OCI-LY1 (cell line): ENCODE data around the gene R3HCC1L.

ENCODE experiments used
- EZH2 ChIP-seq: fragments of 200-600 bp; sonication (generic), shearing (Covaris generic); IDR thresholded peaks from 2 replicates; pipeline ENCODE4 v1.8.0; 2017; ENCODE audit warnings: borderline replicate concordance, mixed run types, mild to moderate bottlenecking, antibody characterized with exemption, low read length, moderate library complexity, mixed read lengths
- TF ChIP-seq, protein P1 (sequence below): fragments of 200-600 bp; sonication (generic), shearing (Covaris generic); IDR thresholded peaks from 2 replicates; pipeline ENCODE4 v1.5.1; 2017; ENCODE audit warnings: mild to moderate bottlenecking, antibody characterized with exemption, low read length, moderate library complexity, mixed read lengths

DNA sequence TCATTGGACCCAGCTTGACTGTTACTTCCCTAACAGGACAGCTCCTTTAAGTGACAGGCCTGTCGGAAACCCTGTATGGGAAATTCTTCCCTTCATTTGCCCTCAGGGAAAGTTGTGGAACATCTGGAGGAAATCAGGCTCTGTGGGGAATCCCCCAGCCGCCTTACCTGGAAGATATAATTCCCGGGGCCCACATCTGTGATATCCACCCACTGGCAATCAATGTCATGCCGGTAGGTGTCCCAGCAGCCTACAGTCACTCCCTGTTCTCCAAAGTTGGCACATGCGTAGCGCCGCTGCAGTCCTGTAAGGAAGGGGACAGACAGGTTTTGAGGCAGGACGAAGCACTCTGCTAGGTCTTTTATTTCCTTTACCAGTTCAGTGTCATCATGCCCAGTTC, 116.9 kb downstream of the R3HCC1L start:
- TF ChIP-seq, protein P1, sequence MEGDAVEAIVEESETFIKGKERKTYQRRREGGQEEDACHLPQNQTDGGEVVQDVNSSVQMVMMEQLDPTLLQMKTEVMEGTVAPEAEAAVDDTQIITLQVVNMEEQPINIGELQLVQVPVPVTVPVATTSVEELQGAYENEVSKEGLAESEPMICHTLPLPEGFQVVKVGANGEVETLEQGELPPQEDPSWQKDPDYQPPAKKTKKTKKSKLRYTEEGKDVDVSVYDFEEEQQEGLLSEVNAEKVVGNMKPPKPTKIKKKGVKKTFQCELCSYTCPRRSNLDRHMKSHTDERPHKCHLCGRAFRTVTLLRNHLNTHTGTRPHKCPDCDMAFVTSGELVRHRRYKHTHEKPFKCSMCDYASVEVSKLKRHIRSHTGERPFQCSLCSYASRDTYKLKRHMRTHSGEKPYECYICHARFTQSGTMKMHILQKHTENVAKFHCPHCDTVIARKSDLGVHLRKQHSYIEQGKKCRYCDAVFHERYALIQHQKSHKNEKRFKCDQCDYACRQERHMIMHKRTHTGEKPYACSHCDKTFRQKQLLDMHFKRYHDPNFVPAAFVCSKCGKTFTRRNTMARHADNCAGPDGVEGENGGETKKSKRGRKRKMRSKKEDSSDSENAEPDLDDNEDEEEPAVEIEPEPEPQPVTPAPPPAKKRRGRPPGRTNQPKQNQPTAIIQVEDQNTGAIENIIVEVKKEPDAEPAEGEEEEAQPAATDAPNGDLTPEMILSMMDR, result no peak
- no peak for TF ChIP-seq EZH2
